ENCODE results near the gene NKX3-2. TPM values are rescaled to one million over a fixed set of nuclear protein-coding genes. Genes with fewer than 3 reads are reported as not detected.

Gene NKX3-2
- total RNA-seq, 1 experiment from 2014 or later: 0.07 TPM

GRCh38 chr4:13529128-13529919 is 15.0 kb downstream of the NKX3-2 start:
- CTCF ChIA-PET: no interaction called here
- no peak for ATAC-seq
- no TSS peak for BruUV-seq (replicated peaks)

GRCh38 chr4:13528821-13529127 is 15.5 kb downstream of the NKX3-2 start:
- Histone ChIP-seq H3K9me2 (replicated peaks; ENCODE audit: low read length) (no peaks in the 10 kb centered on the region), H3K9me3 (ENCODE audit: low read length) (no peaks in the 10 kb centered on the region), H3K36me3 (ENCODE audit: low read depth, low read length) (no peaks in the 10 kb centered on the region), H4K20me1 (ENCODE audit: low read length) (no peaks in the 10 kb centered on the region), H3K27ac (ENCODE audit: low read length) (no peak overlapping the region), H3K4me3 (ENCODE audit: low read length) (no peak overlapping the region), H3K79me2 (ENCODE audit: low read length) (no peaks in the 10 kb centered on the region), H3F3A (ENCODE audit: low read length, unreplicated experiment) (no peaks in the 10 kb centered on the region), H3K4me2 (ENCODE audit: low read length) (no peak overlapping the region), H2AFZ (ENCODE audit: low read length) (no peak overlapping the region), H3K27me3 (ENCODE audit: low read length) (peaks cover 39% of the 10 kb centered on the region), H3K9ac (ENCODE audit: low read length) (no peak overlapping the region), H3K4me1 (ENCODE audit: insufficient read depth, low read length) (no peaks in the 10 kb centered on the region)
- ChIA-PET CTCF (no interaction called here), POLR2A (ENCODE audit: unreplicated experiment) (no interaction called here)
- intact Hi-C loops (cut with micrococcal nuclease): no loop called here
- TF ChIP-seq EZH2 (IDR thresholded peaks at IDR 0.05; ENCODE audit: low read length, unreplicated experiment) (no peak), CTCF (conservative IDR thresholded peaks at IDR 0.05; ENCODE audit: low read depth, low read length) (no peak), EZH2phosphoT487 (IDR thresholded peaks at IDR 0.05; ENCODE audit: borderline replicate concordance, low read length) (no peak)
- ATAC-seq (no peak), DNase-seq (no peak)
- BruUV-seq (replicated peaks): no TSS peak

More at GRCh38 chr4:13529128-13529919, 15.0 kb downstream of the NKX3-2 start:
- no peak overlapping the region for H2AFZ ChIP-seq (ENCODE audit: low read length)
- TF ChIP-seq CTCF (conservative IDR thresholded peaks at IDR 0.05; ENCODE audit: low read depth, low read length) (no peak), EZH2phosphoT487 (IDR thresholded peaks at IDR 0.05; ENCODE audit: borderline replicate concordance, low read length) (no peak), EZH2 (IDR thresholded peaks at IDR 0.05; ENCODE audit: low read length, unreplicated experiment) (no peak)
- POLR2A ChIA-PET (ENCODE audit: unreplicated experiment): no interaction called here
- no peak overlapping the region for H3K4me3 ChIP-seq (ENCODE audit: low read length)
- no peak for DNase-seq
- H3K9me2 ChIP-seq (replicated peaks; ENCODE audit: low read length): no peaks in the 10 kb centered on the region
- H3K4me1 ChIP-seq (ENCODE audit: insufficient read depth, low read length): no peaks in the 10 kb centered on the region
- peaks cover 40% of the 10 kb centered on the region for H3K27me3 ChIP-seq (ENCODE audit: low read length)
- no peak overlapping the region for H3K9ac ChIP-seq (ENCODE audit: low read length)
- intact Hi-C loops (cut with micrococcal nuclease): no loop called here
- no peaks in the 10 kb centered on the region for H3K9me3 ChIP-seq (ENCODE audit: low read length)
- H3K27ac ChIP-seq (ENCODE audit: low read length): no peak overlapping the region
- H3K4me2 ChIP-seq (ENCODE audit: low read length): no peak overlapping the region
- H3K79me2 ChIP-seq (ENCODE audit: low read length): no peaks in the 10 kb centered on the region
- no peaks in the 10 kb centered on the region for H3F3A ChIP-seq (ENCODE audit: low read length, unreplicated experiment)
- H4K20me1 ChIP-seq (ENCODE audit: low read length): no peaks in the 10 kb centered on the region
- no peaks in the 10 kb centered on the region for H3K36me3 ChIP-seq (ENCODE audit: low read depth, low read length)

- no peak for DNase-seq
- H3K4me1 ChIP-seq (ENCODE audit: insufficient read depth, low read length): no peaks in the 10 kb centered on the region
- H3K27me3 ChIP-seq (ENCODE audit: low read length): peaks cover 36% of the 10 kb centered on the region
- CTCF ChIA-PET: no interaction called here
- intact Hi-C loops (cut with micrococcal nuclease): no loop called here
- no peak overlapping the region for H2AFZ ChIP-seq (ENCODE audit: low read length)
- H3K79me2 ChIP-seq (ENCODE audit: low read length): no peaks in the 10 kb centered on the region
- TF ChIP-seq EZH2 (IDR thresholded peaks at IDR 0.05; ENCODE audit: low read length, unreplicated experiment) (no peak), CTCF (conservative IDR thresholded peaks at IDR 0.05; ENCODE audit: low read depth, low read length) (no peak), EZH2phosphoT487 (IDR thresholded peaks at IDR 0.05; ENCODE audit: borderline replicate concordance, low read length) (no peak)
- no peak overlapping the region for H3K27ac ChIP-seq (ENCODE audit: low read length)
- no peaks in the 10 kb centered on the region for H3K9me3 ChIP-seq (ENCODE audit: low read length)
- H3K4me2 ChIP-seq (ENCODE audit: low read length): no peak overlapping the region
- H3F3A ChIP-seq (ENCODE audit: low read length, unreplicated experiment): no peaks in the 10 kb centered on the region
- H3K9ac ChIP-seq (ENCODE audit: low read length): no peak overlapping the region
- H4K20me1 ChIP-seq (ENCODE audit: low read length): no peaks in the 10 kb centered on the region
- no peaks in the 10 kb centered on the region for H3K9me2 ChIP-seq (replicated peaks; ENCODE audit: low read length)
- no peak overlapping the region for H3K4me3 ChIP-seq (ENCODE audit: low read length)
- no peaks in the 10 kb centered on the region for H3K36me3 ChIP-seq (ENCODE audit: low read depth, low read length)
- ATAC-seq: no peak
- BruUV-seq (replicated peaks): no TSS peak
- POLR2A ChIA-PET (ENCODE audit: unreplicated experiment): no interaction called here
Measured at GRCh38 chr4:13527981-13528820, 16.1 kb downstream of the NKX3-2 start.
